Panc1 (cell line): ENCODE data around the gene PTGFRN. TPM values are rescaled to one million over a fixed set of nuclear protein-coding genes. Genes with fewer than 3 reads are reported as not detected.

ENCODE experiments used
- ATAC-seq: fragments of 200-7000 bp; cut with Tn5 transposase; 2 replicates; pipeline ENCODE4 v1.9.1; 2020; ENCODE audit warnings: mild to moderate bottlenecking, moderate library complexity
- BruUV-seq: library from RNA; stranded (reverse); fragments of 400-500 nt; replicated peaks from 2 replicates; lab custom pipeline; 2021; lab: Mats Ljungman, UMichigan
- CTCF ChIA-PET: fragments of 300-600 bp; sonication (Branson Sonifier 250); formaldehyde crosslinking; loops from one replicate; lab custom pipeline; 2022; ENCODE audit warnings: antibody characterized with exemption; lab: Charles Lee
- POLR2A ChIA-PET: fragments of 300-600 bp; sonication (Branson Sonifier 250); formaldehyde crosslinking; loops from one replicate; lab custom pipeline; 2022; ENCODE audit warnings: antibody characterized with exemption; lab: Charles Lee
- DNase-seq: peaks from one replicate; pipeline ENCODE4 v3.0.0-alpha.2; 2010; ENCODE audit warnings: low read depth, low spot score
- H3K27ac ChIP-seq: 2 replicates; pipeline ENCODE4 v1.5.1; 2011; ENCODE audit warnings: mild to moderate bottlenecking, low read length, inconsistent platforms
- H3K27me3 ChIP-seq: fragments of 200-500 bp; sonication (Bioruptor generic); 2 replicates; pipeline ENCODE4 v1.6.0; 2014; ENCODE audit warnings: low read length, inconsistent platforms; ENCODE audit not compliant: control insufficient read depth, insufficient read depth
- H3K36me3 ChIP-seq: fragments of 200-500 bp; sonication (Bioruptor generic); 2 replicates; pipeline ENCODE4 v1.5.1; 2014; ENCODE audit warnings: inconsistent platforms, mild to moderate bottlenecking, low read length, moderate library complexity; ENCODE audit not compliant: control insufficient read depth, insufficient read depth
- H3K4me1 ChIP-seq: 2 replicates; pipeline ENCODE4 v1.5.1; 2011; ENCODE audit warnings: inconsistent platforms, mild to moderate bottlenecking, low read length, moderate library complexity; ENCODE audit not compliant: control insufficient read depth, insufficient read depth
- H3K4me3 ChIP-seq, 2 experiments: 2 replicates each; pipeline ENCODE4 v1.5.1; 2011 to 2012; ENCODE audit warnings: low read depth in 2 of 2, low read length in 2 of 2, mild to moderate bottlenecking in 2 of 2, inconsistent platforms in 1 of 2, moderate library complexity in 1 of 2
- H3K9me3 ChIP-seq: fragments of 200-500 bp; sonication (Bioruptor generic); 2 replicates; pipeline ENCODE4 v1.5.1; 2014; ENCODE audit warnings: low read depth, mild to moderate bottlenecking, inconsistent platforms, low read length, moderate library complexity; ENCODE audit not compliant: control insufficient read depth, insufficient read depth
- CTCF ChIP-seq: fragments of 450-650 bp; IDR thresholded peaks from 2 replicates; pipeline ENCODE4 v1.5.1; 2017; ENCODE audit warnings: mild to moderate bottlenecking
- POLR2AphosphoS5 ChIP-seq: IDR thresholded peaks from 2 replicates; pipeline ENCODE4 v1.6.1; 2012; ENCODE audit warnings: mild to moderate bottlenecking, low read depth, low read length, moderate library complexity
- REST ChIP-seq, 2 experiments: IDR thresholded peaks; 2 replicates each; pipeline ENCODE4 v1.6.1; 2011 to 2012; ENCODE audit warnings: low read depth in 2 of 2, control low read depth in 1 of 2, low read length in 1 of 2, mild to moderate bottlenecking in 1 of 2, moderate library complexity in 1 of 2; ENCODE audit not compliant: insufficient read depth in 1 of 2
- SIN3A ChIP-seq: IDR thresholded peaks from 2 replicates; pipeline ENCODE4 v1.6.1; 2012; ENCODE audit warnings: low read depth, mild to moderate bottlenecking, low read length, moderate library complexity, borderline replicate concordance; ENCODE audit not compliant: insufficient read depth
- TCF7L2 ChIP-seq: IDR thresholded peaks from 2 replicates; pipeline ENCODE4 v1.6.1; 2011; ENCODE audit warnings: mild to moderate bottlenecking, low read depth, low read length, inconsistent platforms
- in situ Hi-C: cut with HindIII; loops from 2 replicates; pipeline ENCODE4 v1.10.0; 2016; ENCODE audit warnings: low sequenced_read_pairs, low pct_unique_long_range_greater_than_20kb
- intact Hi-C: fragments of 100-400 bp; cut with micrococcal nuclease; formaldehyde crosslinking; loops from one replicate; pipeline ENCODE4 v1.10.0; 2022; ENCODE audit not compliant: unreplicated experiment
- total RNA-seq: library from RNA; stranded (reverse); gene quantifications from one replicate; pipeline ENCODE4 v1.2.1, GENCODE V29; 2021; ENCODE audit not compliant: unreplicated experiment

The PTGFRN gene
- total RNA-seq, 1 experiment from 2014 or later = 5.2 TPM

- Histone ChIP-seq H3K36me3 (no peaks in the 10 kb centered on the region), H3K4me1 (peaks cover 3% of the 10 kb centered on the region), H3K9me3 (no peaks in the 10 kb centered on the region), H3K27me3 (no peaks in the 10 kb centered on the region), H3K4me3 (no peak overlapping the region), H3K27ac (no peak overlapping the region)
- DNase-seq (peak; percentile 5), ATAC-seq (no peak)
- CTCF ChIA-PET = interaction anchor here (0.6 kb wide), 1 partner anchor 157 kb away, joined by 11 read pairs; no protein-coding TSS in a partner anchor
- TF ChIP-seq CTCF (peak; percentile 52), POLR2AphosphoS5 (no peak), REST (IDR thresholded peaks at IDR 0.05; ENCODE audit: insufficient read depth in 1 of 2, low read depth in 2 of 2, low read length in 1 of 2) (no peak)
- intact Hi-C loops (no loop called here), in situ Hi-C loops (no loop called here)
- no TSS peak for BruUV-seq
- POLR2A ChIA-PET = no interaction called here
Measured at GRCh38 chr1:116881879-116882520, 27.7 kb upstream of the PTGFRN start.

GRCh38 chr1:116882866-116883265 is 26.9 kb upstream of the PTGFRN start:
- no peak for TF ChIP-seq REST (IDR thresholded peaks at IDR 0.05; ENCODE audit: insufficient read depth in 1 of 2, low read depth in 2 of 2, low read length in 1 of 2)
- TF ChIP-seq SIN3A = no peak
- TF ChIP-seq CTCF = no peak
- no peak for TF ChIP-seq POLR2AphosphoS5
- no peak for TF ChIP-seq TCF7L2
- POLR2A ChIA-PET = no interaction called here
- CTCF ChIA-PET = interaction anchor here (0.6 kb wide), 1 partner anchor 158 kb away, joined by 11 read pairs; no protein-coding TSS in a partner anchor
- in situ Hi-C loops = no loop called here
- Histone ChIP-seq H3K27ac (no peak overlapping the region), H3K27me3 (no peaks in the 10 kb centered on the region), H3K9me3 (no peaks in the 10 kb centered on the region), H3K4me3 (no peak overlapping the region), H3K4me1 (peaks cover 3% of the 10 kb centered on the region), H3K36me3 (no peaks in the 10 kb centered on the region)
- intact Hi-C loops = no loop called here
- DNase-seq = no peak
- no TSS peak for BruUV-seq
- no peak for ATAC-seq
